Endothelial cell of umbilical vein (primary cell): ENCODE measurements around the gene MOB3B. TPM values are rescaled to one million over a fixed set of nuclear protein-coding genes. Genes with fewer than 3 reads are reported as not detected.

ENCODE experiments used
- BruUV-seq: library from RNA; stranded (reverse); fragments of 400-500 nt; replicated peaks from 2 replicates; lab custom pipeline; 2021; lab: Mats Ljungman, UMichigan
- CTCF ChIA-PET: fragments of 300-600, 350-600 bp; sonication (Branson Sonifier 250); formaldehyde crosslinking; loops from one replicate; lab custom pipeline; 2021; ENCODE audit warnings: antibody characterized with exemption, inconsistent platforms; lab: Charles Lee
- POLR2A ChIA-PET: fragments of 300-600, 350-600 bp; sonication (Branson Sonifier 250); formaldehyde crosslinking; loops from one replicate; lab custom pipeline; 2021; ENCODE audit warnings: antibody characterized with exemption, inconsistent platforms; lab: Charles Lee
- DNase-seq: peaks from one replicate; pipeline ENCODE4 v3.0.0-alpha.2; 2011; ENCODE audit warnings: low read depth, low spot score
- FAIRE-seq: peaks from 2 replicates; lab custom pipeline; 2011; peaks lifted over from hg19 to GRCh38; lab: Jason Lieb, UNC
- H2AFZ ChIP-seq: 2 replicates; pipeline ENCODE4 v1.6.0; 2012; ENCODE audit warnings: low read depth, low read length, control low read depth, inconsistent platforms
- H3K27ac ChIP-seq: 2 replicates; pipeline ENCODE4 v1.5.1; 2011; ENCODE audit warnings: low read depth, mild to moderate bottlenecking, control low read depth, low read length, moderate library complexity; ENCODE audit not compliant: insufficient read depth
- H3K27me3 ChIP-seq, 2 experiments: 2 replicates each; pipeline versions ENCODE4 v1.6.0 to v1.6.1; 2011; ENCODE audit warnings: low read length in 2 of 2, mixed read lengths in 1 of 2; ENCODE audit not compliant: control insufficient read depth in 2 of 2, insufficient read depth in 2 of 2
- H3K36me3 ChIP-seq, 2 experiments: 2 replicates in 1 of 2; 3 replicates in 1 of 2; pipeline ENCODE4 v1.5.1; 2011; ENCODE audit warnings: low read length in 2 of 2, mild to moderate bottlenecking in 1 of 2, moderate library complexity in 1 of 2; ENCODE audit not compliant: control insufficient read depth in 2 of 2, insufficient read depth in 2 of 2; ENCODE audit errors: extremely low read depth in 1 of 2
- H3K4me1 ChIP-seq: 3 replicates; pipeline ENCODE4 v1.5.1; 2011; ENCODE audit warnings: mild to moderate bottlenecking, low read length; ENCODE audit not compliant: control insufficient read depth, insufficient read depth; ENCODE audit errors: extremely low read depth
- H3K4me2 ChIP-seq: 2 replicates; pipeline ENCODE4 v1.6.1; 2011; ENCODE audit warnings: low read length, control low read depth, mixed read lengths; ENCODE audit not compliant: insufficient read depth
- H3K4me3 ChIP-seq, 3 experiments: fragments of 200-600 bp in 1 of 3; sonication (generic), shearing (Covaris generic) in 1 of 3; replicated peaks in 1 of 3; 2 replicates each; pipeline ENCODE4 v1.5.1; 2011 to 2016; ENCODE audit warnings: control low read depth in 3 of 3, low read length in 3 of 3, mild to moderate bottlenecking in 2 of 3, inconsistent platforms in 1 of 3, low read depth in 1 of 3, moderate library complexity in 1 of 3; ENCODE audit not compliant: insufficient read depth in 1 of 3
- H3K79me2 ChIP-seq: 2 replicates; pipeline ENCODE4 v1.6.0; 2012; ENCODE audit warnings: low read length, inconsistent platforms; ENCODE audit not compliant: control insufficient read depth, insufficient read depth
- H3K9ac ChIP-seq: replicated peaks from 2 replicates; pipeline ENCODE3; 2011; ENCODE audit warnings: low read length, control low read depth; ENCODE audit not compliant: insufficient read depth; ENCODE audit errors: extremely low read depth
- H3K9me1 ChIP-seq: replicated peaks from 3 replicates; pipeline ENCODE4 v1.6.0; 2011; ENCODE audit warnings: mild to moderate bottlenecking, low read length; ENCODE audit not compliant: control insufficient read depth, insufficient read depth; ENCODE audit errors: extremely low read depth
- H3K9me3 ChIP-seq: replicated peaks from 2 replicates; pipeline ENCODE4 v1.5.1; 2012; ENCODE audit warnings: low read length, inconsistent platforms; ENCODE audit not compliant: control insufficient read depth, insufficient read depth
- H4K20me1 ChIP-seq: replicated peaks from 2 replicates; pipeline ENCODE3; 2011; ENCODE audit warnings: mild to moderate bottlenecking, low read length; ENCODE audit not compliant: control insufficient read depth, insufficient read depth; ENCODE audit errors: extremely low read depth
- CTCF ChIP-seq, 2 donors: IDR thresholded peaks; 1 replicate in 1 of 2; 2 replicates in 1 of 2; pipeline ENCODE4 v1.5.1; 2011; ENCODE audit warnings: low read length in 2 of 2, mild to moderate bottlenecking in 2 of 2, moderate library complexity in 2 of 2, control low read depth in 1 of 2, inconsistent platforms in 1 of 2, low read depth in 1 of 2; ENCODE audit not compliant: insufficient read depth in 1 of 2; ENCODE audit errors: extremely low read depth in 1 of 2
- EZH2 ChIP-seq: IDR thresholded peaks from 2 replicates; pipeline ENCODE4 v1.6.1; 2012; ENCODE audit warnings: borderline replicate concordance, low read depth, mild to moderate bottlenecking, moderate library complexity, low read length, inconsistent platforms; ENCODE audit not compliant: severe bottlenecking
- FOS ChIP-seq: IDR thresholded peaks from 2 replicates; pipeline ENCODE4 v1.6.1; 2011; ENCODE audit warnings: mild to moderate bottlenecking, low read length, moderate library complexity, borderline replicate concordance; ENCODE audit not compliant: insufficient read depth
- GATA2 ChIP-seq: IDR thresholded peaks from 2 replicates; pipeline ENCODE4 v1.7.0; 2011; ENCODE audit warnings: low read depth, mild to moderate bottlenecking, moderate library complexity, mixed read lengths, low read length; ENCODE audit not compliant: insufficient read length, insufficient read depth
- JUN ChIP-seq: IDR thresholded peaks from 2 replicates; pipeline ENCODE4 v1.6.1; 2011; ENCODE audit warnings: borderline replicate concordance, low read depth; ENCODE audit not compliant: insufficient read length, insufficient read depth
- MAX ChIP-seq: IDR thresholded peaks from 2 replicates; pipeline ENCODE4 v1.6.1; 2011; ENCODE audit not compliant: insufficient read depth, insufficient read length
- MYC ChIP-seq: IDR thresholded peaks from one replicate; pipeline ENCODE4 v1.6.1; 2011; ENCODE audit warnings: mild to moderate bottlenecking, low read depth, low read length
- POLR2A ChIP-seq: IDR thresholded peaks from 2 replicates; pipeline ENCODE4 v1.6.1; 2012; ENCODE audit warnings: low read depth, mild to moderate bottlenecking, control low read depth, low read length
- POLR2AphosphoS5 ChIP-seq: IDR thresholded peaks from 2 replicates; pipeline ENCODE4 v1.6.1; 2012; ENCODE audit warnings: low read depth, mild to moderate bottlenecking, control low read depth, low read length, moderate library complexity; ENCODE audit not compliant: insufficient read depth
- dilution Hi-C: fragments of 300-500 bp; cut with MboI; formaldehyde crosslinking; loops from one replicate; pipeline ENCODE4 v1.15.0; 2019; ENCODE audit warnings: low sequenced_read_pairs; ENCODE audit not compliant: extremely low pct_ligation_motif_present
- intact Hi-C: fragments of 100-400 bp; cut with micrococcal nuclease; formaldehyde crosslinking; loops from one replicate; pipeline ENCODE4 v1.10.0; 2022
- polyA plus RNA-seq, 4 experiments: library from polyadenylated mRNA; depleted of rRNA in 3 of 4; stranded (reverse) in 3 of 4; unstranded in 1 of 4; fragments of >200 nt; gene quantifications; 2 replicates each; pipeline versions ENCODE4 v1.2.1 to v1.2.3, GENCODE V29; 2011 to 2012; ENCODE audit warnings: missing spikeins in 1 of 4
- total RNA-seq: library from RNA; stranded (reverse); gene quantifications from 2 replicates; pipeline ENCODE4 v1.2.3, GENCODE V29; 2021

The MOB3B gene
- total and polyA plus RNA-seq, 2 donors (not counting 3 experiments of a cell fraction or from before 2014, with no cell fraction given): 0.03 TPM; not detected in 1

- Histone ChIP-seq H3K9me3 (no peaks in the 10 kb centered on the region), H3K27ac (no peak overlapping the region), H3K79me2 (no peaks in the 10 kb centered on the region), H3K4me2 (no peak overlapping the region), H3K4me3 (no peak overlapping the region), H3K36me3 (no peaks in the 10 kb centered on the region), H3K9me1 (no peaks in the 10 kb centered on the region), H3K9ac (no peak overlapping the region), H3K4me1 (no peaks in the 10 kb centered on the region), H4K20me1 (no peaks in the 10 kb centered on the region), H2AFZ (no peak overlapping the region), H3K27me3 (peaks cover 0 to 3% of the 10 kb centered on the region in 2 experiments)
- intact Hi-C loops: no loop called here
- DNase-seq (no peak), FAIRE-seq (no peak)
- dilution Hi-C loops: no loop called here
- CTCF ChIA-PET: interaction anchor here (1.0 kb wide), 1 partner anchor 11 kb away, joined by 3 read pairs; no protein-coding TSS in a partner anchor
- TF ChIP-seq GATA2 (no peak), CTCF (IDR thresholded peaks at IDR 0.05; ENCODE audit: extremely low read depth in 1 of 2, insufficient read depth in 1 of 2, low read depth in 1 of 2, low read length in 2 of 2) (no peak), MYC (no peak), JUN (no peak), POLR2A (no peak), EZH2 (no peak), FOS (no peak), MAX (no peak), POLR2AphosphoS5 (no peak)
- BruUV-seq: no TSS peak
- POLR2A ChIA-PET: no interaction called here
Measured at GRCh38 chr9:27487128-27487640, 42.4 kb downstream of the MOB3B start.
